ENCODE results near the gene CCDC195. TPM values are rescaled to one million over a fixed set of nuclear protein-coding genes. Genes with fewer than 3 reads are reported as not detected.

The CCDC195 gene
- total RNA-seq, 1 donor from 2014 or later = not detected

- Mint-ChIP-seq H3K4me3 (ENCODE audit: low read depth) (no peak overlapping the region), H3K9me3 (ENCODE audit: low read depth) (peaks cover 30% of the 10 kb centered on the region), H3K27me3 (no peaks in the 10 kb centered on the region), H3K36me3 (ENCODE audit: insufficient read depth) (peaks cover 2% of the 10 kb centered on the region), H3K4me1 (ENCODE audit: low read depth) (peaks cover 1% of the 10 kb centered on the region), H3K27ac (no peak overlapping the region)
- TF ChIP-seq CTCF (IDR thresholded peaks at IDR 0.05; ENCODE audit: unreplicated experiment) = no peak
- no peak for DNase-seq (ENCODE audit: low spot score, unreplicated experiment)
Measured at GRCh38 chr2:224731665-224732064, 15.5 kb upstream of the CCDC195 start.

- no peak overlapping the region for H3K4me3 Mint-ChIP-seq (ENCODE audit: low read depth)
- H3K9me3 Mint-ChIP-seq (ENCODE audit: low read depth) = peaks cover 25% of the 10 kb centered on the region
- peaks cover 1% of the 10 kb centered on the region for H3K4me1 Mint-ChIP-seq (ENCODE audit: low read depth)
- H3K27ac Mint-ChIP-seq = no peak overlapping the region
- DNase-seq (ENCODE audit: low spot score, unreplicated experiment) = no peak
- H3K27me3 Mint-ChIP-seq = no peaks in the 10 kb centered on the region
- TF ChIP-seq CTCF (IDR thresholded peaks at IDR 0.05; ENCODE audit: unreplicated experiment) = no peak
- H3K36me3 Mint-ChIP-seq (ENCODE audit: insufficient read depth) = no peaks in the 10 kb centered on the region
Measured at GRCh38 chr2:224729435-224729834, 13.3 kb upstream of the CCDC195 start.

- no peak for DNase-seq (ENCODE audit: low spot score, unreplicated experiment)
- peaks cover 23% of the 10 kb centered on the region for H3K9me3 Mint-ChIP-seq (ENCODE audit: low read depth)
- no peak for TF ChIP-seq CTCF (IDR thresholded peaks at IDR 0.05; ENCODE audit: unreplicated experiment)
- no peak overlapping the region for H3K27ac Mint-ChIP-seq
- H3K4me1 Mint-ChIP-seq (ENCODE audit: low read depth) = no peaks in the 10 kb centered on the region
- no peaks in the 10 kb centered on the region for H3K27me3 Mint-ChIP-seq
- H3K36me3 Mint-ChIP-seq (ENCODE audit: insufficient read depth) = no peaks in the 10 kb centered on the region
- no peak overlapping the region for H3K4me3 Mint-ChIP-seq (ENCODE audit: low read depth)
Measured at GRCh38 chr2:224724331-224724730, 8.2 kb upstream of the CCDC195 start.

GRCh38 chr2:224723586-224724217 lies 7.5 kb upstream of the CCDC195 start:
- no peak overlapping the region for H3K27ac Mint-ChIP-seq
- H3K36me3 Mint-ChIP-seq (ENCODE audit: insufficient read depth) = no peaks in the 10 kb centered on the region
- no peak overlapping the region for H3K4me3 Mint-ChIP-seq (ENCODE audit: low read depth)
- H3K4me1 Mint-ChIP-seq (ENCODE audit: low read depth) = no peaks in the 10 kb centered on the region
- H3K9me3 Mint-ChIP-seq (ENCODE audit: low read depth) = peaks cover 21% of the 10 kb centered on the region
- no peak for DNase-seq (ENCODE audit: low spot score, unreplicated experiment)
- H3K27me3 Mint-ChIP-seq = no peaks in the 10 kb centered on the region
- no peak for TF ChIP-seq CTCF (IDR thresholded peaks at IDR 0.05; ENCODE audit: unreplicated experiment)

- no peaks in the 10 kb centered on the region for H3K36me3 Mint-ChIP-seq (ENCODE audit: insufficient read depth)
- no peak overlapping the region for H3K4me3 Mint-ChIP-seq (ENCODE audit: low read depth)
- no peak overlapping the region for H3K27ac Mint-ChIP-seq
Measured at GRCh38 chr2:224722770-224723169, 6.6 kb upstream of the CCDC195 start.

More at GRCh38 chr2:224722770-224723169, 6.6 kb upstream of the CCDC195 start:
- Mint-ChIP-seq H3K9me3 (ENCODE audit: low read depth) (peaks cover 14% of the 10 kb centered on the region), H3K27me3 (no peaks in the 10 kb centered on the region), H3K4me1 (ENCODE audit: low read depth) (no peaks in the 10 kb centered on the region)
- no peak for DNase-seq (ENCODE audit: low spot score, unreplicated experiment)
- no peak for TF ChIP-seq CTCF (IDR thresholded peaks at IDR 0.05; ENCODE audit: unreplicated experiment)
